ENCODE measurements around the gene PLEKHM1. TPM values are rescaled to one million over a fixed set of nuclear protein-coding genes. Genes with fewer than 3 reads are reported as not detected.

The PLEKHM1 gene
- polyA plus RNA-seq, 1 donor, result 9.8 TPM

DNA sequence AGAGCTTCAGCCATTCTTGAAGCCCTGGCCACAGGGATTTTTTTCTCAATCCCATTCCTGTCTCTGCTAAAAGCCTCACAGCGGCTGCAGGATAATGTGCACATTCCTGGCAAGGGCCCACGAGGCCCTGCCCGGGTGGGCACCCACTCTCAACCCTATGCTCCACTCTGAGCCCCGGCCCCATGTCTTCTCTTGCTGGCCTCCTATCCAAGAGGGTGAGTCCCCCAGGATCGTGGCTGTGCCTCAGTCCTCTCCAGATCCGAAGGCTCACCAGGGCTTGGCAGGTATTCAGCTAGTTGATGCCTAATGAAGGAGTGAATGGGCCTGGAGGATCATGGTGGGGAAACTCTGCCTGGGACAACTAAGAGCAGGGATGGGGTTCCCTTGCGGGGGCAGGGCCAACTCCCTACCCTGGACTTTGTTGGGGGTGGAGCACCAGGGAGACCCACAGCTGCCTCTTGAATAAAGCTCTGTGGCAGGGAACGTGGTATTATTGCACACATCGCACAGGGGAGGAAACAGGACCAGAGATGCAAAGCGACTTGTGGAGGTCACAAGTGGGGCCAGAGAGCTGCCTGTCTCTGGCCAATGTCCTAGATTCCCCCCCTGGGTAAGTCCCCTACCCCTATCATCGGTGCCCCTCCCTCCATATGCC is 63.2 kb downstream of the PLEKHM1 start:
- DNase-seq (ENCODE audit: low read depth), result no peak

DNA sequence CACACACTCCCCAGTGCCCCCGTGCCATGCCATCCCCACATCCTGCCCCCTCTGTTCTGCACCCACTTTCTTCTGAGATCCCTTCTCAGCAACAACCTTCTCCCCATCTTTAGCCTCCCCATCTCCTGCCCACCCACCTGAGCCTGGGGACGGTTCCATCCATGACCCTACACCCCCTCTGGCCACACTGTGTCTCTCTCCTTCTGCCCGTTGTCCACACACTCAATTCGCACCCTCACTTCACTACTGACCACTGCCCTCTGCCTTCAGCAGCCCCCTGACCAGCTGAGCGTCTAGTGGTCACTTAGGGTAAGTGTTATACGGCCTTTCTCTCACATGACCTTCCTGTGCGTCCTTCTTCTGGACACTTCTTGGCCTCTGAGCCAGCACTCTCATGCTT is 64.0 kb downstream of the PLEKHM1 start:
- DNase-seq (ENCODE audit: low read depth), result no peak

- no peak for DNase-seq (ENCODE audit: low read depth)
Measured at GRCh38 chr17:45425984-45426413, 64.5 kb downstream of the PLEKHM1 start.

- no peak for DNase-seq (ENCODE audit: low read depth)
Measured at GRCh38 chr17:45425125-45425983, 65.2 kb downstream of the PLEKHM1 start.

DNA sequence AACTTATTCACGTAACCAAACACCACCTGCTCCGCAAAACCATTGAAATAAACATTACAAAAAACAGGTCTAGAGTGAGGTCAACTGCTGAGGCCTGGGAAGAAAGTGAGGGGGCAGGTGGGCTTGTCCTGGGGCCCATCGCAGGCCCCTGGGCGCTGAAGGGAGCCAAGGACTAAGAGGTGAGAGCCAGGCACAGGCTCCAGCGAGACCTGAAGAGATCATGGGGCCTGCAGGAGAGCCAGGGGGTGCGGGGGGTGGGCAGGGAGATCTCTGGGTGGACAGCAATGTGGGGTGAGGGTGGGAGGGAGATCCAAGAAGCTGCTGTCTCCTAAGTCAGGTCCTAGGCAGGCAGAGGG is 65.8 kb downstream of the PLEKHM1 start:
- no peak for DNase-seq (ENCODE audit: low read depth)

DNA sequence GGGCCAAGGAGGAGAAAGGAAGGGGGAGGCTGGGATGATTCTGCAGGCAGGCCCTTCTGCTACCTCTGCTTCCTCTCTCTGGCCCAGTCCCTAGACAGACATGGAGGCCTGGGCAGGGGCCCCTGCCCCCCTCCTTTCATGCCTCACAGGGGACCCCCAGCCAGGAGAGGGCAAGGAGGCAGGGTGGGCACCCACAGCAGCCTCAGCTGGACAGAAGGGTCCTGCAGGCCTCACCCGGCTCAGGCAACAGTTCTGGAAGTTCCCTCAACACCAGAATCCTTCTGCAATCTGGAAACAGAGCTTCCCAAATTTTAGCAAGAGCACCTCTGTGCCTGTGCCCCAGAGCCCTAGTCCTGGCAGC is 66.6 kb downstream of the PLEKHM1 start:
- DNase-seq (ENCODE audit: low read depth), result no peak

- DNase-seq (ENCODE audit: low read depth), result no peak
Measured at GRCh38 chr17:45423304-45423974, 67.1 kb downstream of the PLEKHM1 start.

DNA sequence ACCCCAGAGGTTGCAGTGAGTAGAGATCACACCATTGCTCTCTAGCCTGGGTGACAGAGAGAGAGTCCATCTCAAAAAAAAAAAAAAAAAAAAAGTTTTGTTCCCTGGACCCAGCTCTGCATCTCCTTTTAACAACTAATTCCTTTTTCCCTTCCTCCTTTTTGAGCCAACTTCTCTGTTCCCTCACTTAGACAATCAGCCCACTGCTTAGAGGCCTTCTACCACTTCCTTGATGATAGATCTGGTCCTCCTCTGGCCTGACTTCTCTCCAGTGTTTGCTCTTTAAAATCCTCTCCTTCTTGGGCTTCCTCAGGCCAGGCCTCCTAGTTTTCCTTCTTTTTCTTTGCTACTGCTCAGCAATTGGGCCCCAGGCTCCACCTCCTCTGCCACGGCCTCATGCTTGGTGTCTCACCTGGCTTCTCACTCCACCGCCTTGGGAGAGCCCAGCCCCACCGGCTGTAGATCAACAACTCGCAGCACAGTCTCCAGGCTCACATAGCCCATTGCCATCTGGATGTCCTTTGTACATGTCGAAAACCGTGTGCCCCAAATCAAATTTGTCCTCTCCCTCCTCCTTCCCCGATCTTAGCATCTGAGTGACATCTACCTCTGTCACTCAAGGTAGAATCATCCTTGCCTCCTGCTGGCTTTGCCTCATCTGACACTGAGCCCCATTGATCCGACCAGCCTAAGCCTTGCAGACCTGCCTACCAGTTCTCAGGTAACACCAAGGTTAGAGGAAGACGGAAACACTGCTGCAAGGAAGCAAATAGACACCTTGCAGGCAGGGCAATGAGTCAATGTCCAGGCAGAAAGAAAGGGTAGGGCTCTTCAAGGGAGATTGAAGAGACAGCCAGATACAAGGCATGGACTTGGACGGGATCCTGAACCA is 75.3 kb downstream of the PLEKHM1 start:
- DNase-seq (ENCODE audit: low read depth), result no peak

DNA sequence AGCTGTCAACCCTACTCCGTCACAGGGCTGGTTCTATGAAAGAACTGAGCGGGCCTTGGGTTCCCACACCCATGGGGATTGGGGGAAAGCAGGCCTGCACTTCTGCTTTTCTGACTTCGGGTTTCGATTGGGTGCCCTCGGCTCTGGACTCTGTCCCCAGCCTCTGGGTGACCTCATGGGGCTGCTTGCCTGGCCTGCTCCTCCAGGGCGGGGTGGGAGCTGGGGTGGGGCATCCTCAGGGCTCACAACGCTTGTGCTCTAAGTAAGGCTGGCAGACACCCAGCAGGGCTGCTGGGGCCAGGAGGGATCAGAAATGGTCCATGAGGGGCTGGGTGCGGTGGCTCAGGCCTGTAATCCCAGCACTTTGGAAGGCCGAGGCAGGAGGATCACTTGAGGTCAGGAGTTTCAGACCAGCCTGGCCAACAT is 77.0 kb downstream of the PLEKHM1 start:
- no peak for DNase-seq (ENCODE audit: low read depth)

GRCh38 chr17:45411348-45412105 is 79.0 kb downstream of the PLEKHM1 start:
- no peak for DNase-seq (ENCODE audit: low read depth)

- no peak for DNase-seq (ENCODE audit: low read depth)
Measured at GRCh38 chr17:45410144-45411091, 80.1 kb downstream of the PLEKHM1 start.

DNA sequence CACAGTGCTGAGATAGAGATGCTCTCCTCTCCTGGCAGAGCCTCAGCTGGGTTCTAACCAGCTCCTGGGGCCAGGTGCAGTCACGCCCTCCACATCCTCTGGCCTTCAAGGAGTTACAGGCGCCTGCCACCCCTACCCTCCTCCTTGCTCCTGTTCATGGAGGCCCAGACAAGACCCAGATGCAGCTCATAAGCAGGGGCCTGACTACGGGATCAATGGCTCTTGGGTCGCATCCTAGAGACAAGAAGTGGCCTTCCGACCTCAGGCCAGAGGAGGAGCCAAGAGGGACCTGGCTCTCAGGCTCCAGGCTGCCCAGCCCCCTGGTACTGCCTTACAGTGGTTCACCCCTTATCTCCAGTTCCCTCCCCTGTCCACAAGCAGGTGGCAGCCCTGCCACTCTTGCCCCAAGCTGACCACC is 80.9 kb downstream of the PLEKHM1 start:
- no peak for DNase-seq (ENCODE audit: low read depth)

GRCh38 chr17:45408611-45409421 is 81.7 kb downstream of the PLEKHM1 start:
- no peak for DNase-seq (ENCODE audit: low read depth)

GRCh38 chr17:45406107-45406506 is 84.4 kb downstream of the PLEKHM1 start:
- no peak for DNase-seq (ENCODE audit: low read depth)

DNA sequence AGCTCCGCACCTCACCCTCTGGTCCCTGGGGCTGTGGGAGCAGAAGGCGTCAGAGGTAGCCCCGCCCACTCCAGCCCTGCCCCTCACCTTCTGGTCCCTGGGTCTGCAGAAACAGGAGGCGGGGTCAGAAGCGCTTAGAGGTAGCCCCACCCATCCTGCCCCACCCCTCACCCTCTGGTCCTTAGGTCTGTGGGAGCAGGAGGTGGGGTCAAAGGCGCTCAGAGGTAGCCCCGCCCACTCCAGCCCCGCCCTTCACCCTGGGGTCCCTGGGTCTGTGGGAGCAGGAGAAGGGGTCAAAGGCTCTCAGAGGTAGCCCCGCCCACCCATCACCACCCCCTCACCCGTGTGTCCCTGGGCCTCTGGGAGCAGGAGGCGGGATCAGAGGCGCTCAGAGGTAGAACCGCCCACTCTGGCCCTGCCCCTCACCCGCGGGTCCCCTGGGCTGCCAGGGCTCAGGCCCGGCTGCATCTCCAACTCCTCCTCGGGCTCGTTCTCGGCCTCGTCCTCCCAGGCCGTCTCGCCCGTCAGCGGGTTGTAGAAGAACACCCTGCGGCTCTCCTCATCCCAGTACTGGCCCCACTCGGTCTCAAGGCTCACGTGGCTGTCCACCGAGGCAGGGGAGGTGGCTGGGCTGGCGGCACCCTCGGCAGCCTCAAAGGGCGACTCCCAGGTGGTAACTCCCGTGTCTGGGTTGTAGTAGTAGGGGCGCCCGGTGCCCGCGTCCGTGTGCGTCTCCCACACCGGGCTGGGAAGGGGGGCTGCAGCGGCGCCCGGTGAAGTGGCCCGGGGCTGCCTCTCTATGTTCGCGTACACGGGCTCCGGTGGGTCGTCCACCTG is 85.1 kb downstream of the PLEKHM1 start:
- no peak for DNase-seq (ENCODE audit: low read depth)

DNA sequence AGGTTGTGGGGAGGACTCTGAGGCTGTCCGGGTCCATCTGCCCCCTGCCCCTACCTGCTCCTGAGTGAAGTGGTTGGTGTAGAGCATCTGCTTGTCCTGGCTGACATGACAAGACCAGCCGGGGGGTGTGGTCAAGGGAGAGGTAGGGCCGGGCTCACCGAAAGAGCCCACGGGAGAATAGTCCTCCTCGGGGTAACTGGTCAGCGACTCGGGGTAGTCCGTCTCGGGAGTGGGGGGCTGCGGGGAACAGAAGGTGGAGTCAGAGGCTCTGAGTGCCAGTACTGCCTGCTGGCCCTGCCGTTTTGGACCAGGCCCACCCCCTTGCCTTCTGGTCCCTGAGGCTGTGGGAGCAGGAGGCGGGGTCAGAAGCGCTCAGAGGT is 85.7 kb downstream of the PLEKHM1 start:
- no peak for DNase-seq (ENCODE audit: low read depth)

GRCh38 chr17:45403906-45404490 is 86.5 kb downstream of the PLEKHM1 start:
- DNase-seq (ENCODE audit: low read depth), result no peak

DNA sequence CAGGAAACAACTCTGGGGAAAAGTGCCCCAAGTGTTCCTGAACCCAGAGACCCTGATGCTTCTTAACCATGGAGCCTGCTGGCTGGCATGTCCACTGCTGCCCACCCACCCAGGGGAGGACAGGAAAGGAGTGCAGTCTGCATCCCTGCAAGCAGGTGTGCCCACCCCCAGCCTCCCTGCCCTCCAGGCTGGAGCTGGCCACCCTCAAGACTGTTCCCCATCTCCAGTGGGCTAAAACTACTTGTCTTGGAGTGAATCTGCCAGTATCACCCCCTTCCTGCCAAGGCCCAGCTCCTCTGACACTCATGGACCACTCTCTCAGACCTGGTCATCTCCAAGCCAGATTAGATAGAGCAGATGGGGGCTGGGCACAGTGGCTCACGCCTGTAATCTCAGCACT is 87.6 kb downstream of the PLEKHM1 start:
- DNase-seq (ENCODE audit: low read depth), result no peak
